GM18870 (cell line): ENCODE measurements around the gene RAD54L.
"Not testable (repeated sequence)": the region's sequence is repeated elsewhere in the genome, so short reads cannot be mapped to it uniquely, and the experiment has no call there.

Source experiments
- ATAC-seq: cut with Tn5 transposase; IDR thresholded peaks from one replicate; pipeline ENCODE4 v1.9.1; 2021; ENCODE audit warnings: moderate library complexity; ENCODE audit not compliant: unreplicated experiment

Gene RAD54L

GRCh38 chr1:46317323-46317722 lies 69.8 kb downstream of the RAD54L start:
- no peak for ATAC-seq

DNA sequence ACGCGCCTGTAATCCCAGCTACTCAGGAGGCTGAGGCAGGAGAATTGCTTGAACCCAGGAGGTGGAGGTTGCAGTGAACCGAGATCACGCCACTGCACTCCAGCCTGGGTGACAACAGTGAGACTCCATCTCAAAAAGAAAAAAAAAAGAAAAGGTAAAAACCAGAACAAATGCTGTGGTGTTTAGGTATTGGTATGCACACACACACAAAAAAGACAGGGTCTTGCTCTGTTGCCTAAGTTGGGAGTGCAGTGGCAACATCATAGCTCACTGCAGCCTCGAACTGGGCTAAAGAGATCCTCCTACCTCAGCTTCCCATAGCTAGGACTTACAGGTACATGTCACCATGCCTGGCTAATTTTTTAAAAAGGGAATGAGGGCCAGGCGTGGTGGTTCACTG lies 71.7 kb downstream of the RAD54L start:
- ATAC-seq = not testable (repeated sequence)

GRCh38 chr1:46319960-46320914 lies 72.7 kb downstream of the RAD54L start:
- not testable (repeated sequence) for ATAC-seq

DNA sequence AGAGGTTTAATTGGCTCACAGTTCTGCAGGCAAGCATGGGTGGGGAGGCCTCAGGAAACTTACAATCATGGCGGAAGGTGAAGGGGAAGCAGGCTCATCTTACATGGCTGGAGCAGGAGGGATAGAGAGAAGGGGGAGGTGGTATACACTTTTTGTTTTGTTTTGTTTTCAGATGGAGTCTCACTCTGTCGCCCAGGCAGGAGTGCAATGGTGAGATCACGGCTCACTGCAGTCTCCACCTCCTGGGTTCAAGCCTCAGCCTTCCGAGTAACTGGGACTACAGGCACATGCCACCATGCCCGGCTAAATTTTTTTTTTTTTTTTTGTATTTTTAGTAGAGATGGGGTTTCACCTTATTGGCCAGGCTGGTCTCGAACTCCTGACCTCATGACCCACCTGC lies 74.6 kb downstream of the RAD54L start:
- not testable (repeated sequence) for ATAC-seq

- ATAC-seq = peak; percentile 72
Measured at GRCh38 chr1:46325285-46326076, 77.9 kb downstream of the RAD54L start.
